ENCODE results near the gene TSPAN7. TPM values are rescaled to one million over a fixed set of nuclear protein-coding genes. Genes with fewer than 3 reads are reported as not detected.

TSPAN7 gene
- total RNA-seq, 1 experiment from 2014 or later: not detected

DNA sequence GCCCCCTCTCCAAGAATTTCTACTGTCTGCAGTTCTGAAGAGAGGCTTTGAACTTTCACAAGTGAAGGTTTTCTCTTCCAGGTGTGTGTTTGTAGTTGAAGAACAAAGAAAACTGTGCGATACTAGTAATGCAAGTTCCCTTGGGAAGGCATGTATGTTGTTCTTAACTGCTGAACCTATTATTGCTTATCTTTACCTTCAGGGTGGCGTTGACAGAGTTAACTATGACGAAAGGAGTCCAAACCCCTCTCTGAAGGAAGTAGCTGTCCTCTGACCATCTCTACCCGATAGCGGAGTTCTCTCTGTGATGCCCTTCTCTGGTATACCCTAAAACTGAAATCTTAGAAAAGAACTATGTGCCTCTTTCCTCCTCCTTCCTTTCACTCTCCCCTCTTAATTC, 79.9 kb downstream of the TSPAN7 start:
- H3K9me2 ChIP-seq (replicated peaks; ENCODE audit: low read length): no peaks in the 10 kb centered on the region
- TF ChIP-seq EZH2phosphoT487 (IDR thresholded peaks at IDR 0.05; ENCODE audit: borderline replicate concordance, low read length) (no peak), CTCF (conservative IDR thresholded peaks at IDR 0.05; ENCODE audit: low read depth, low read length) (no peak), EZH2 (IDR thresholded peaks at IDR 0.05; ENCODE audit: low read length, unreplicated experiment) (no peak)
- H3K4me3 ChIP-seq (ENCODE audit: low read length): no peak overlapping the region
- POLR2A ChIA-PET (ENCODE audit: unreplicated experiment): no interaction called here
- no peak overlapping the region for H3K4me2 ChIP-seq (ENCODE audit: low read length)
- no TSS peak for BruUV-seq (replicated peaks)
- CTCF ChIA-PET: no interaction called here
- no peak overlapping the region for H2AFZ ChIP-seq (ENCODE audit: low read length)
- DNase-seq (no peak), ATAC-seq (no peak)
- H3K9me3 ChIP-seq (ENCODE audit: low read length): no peaks in the 10 kb centered on the region
- no peak overlapping the region for H3K9ac ChIP-seq (ENCODE audit: low read length)
- no peak overlapping the region for H3K27ac ChIP-seq (ENCODE audit: low read length)
- H4K20me1 ChIP-seq (ENCODE audit: low read length): no peaks in the 10 kb centered on the region
- no peaks in the 10 kb centered on the region for H3K36me3 ChIP-seq (ENCODE audit: low read depth, low read length)
- no peaks in the 10 kb centered on the region for H3K4me1 ChIP-seq (ENCODE audit: insufficient read depth, low read length)
- H3K79me2 ChIP-seq (ENCODE audit: low read length): no peaks in the 10 kb centered on the region
- intact Hi-C loops (cut with micrococcal nuclease): no loop called here
- H3F3A ChIP-seq (ENCODE audit: low read length, unreplicated experiment): no peaks in the 10 kb centered on the region
- H3K27me3 ChIP-seq (ENCODE audit: low read length): peaks cover 48% of the 10 kb centered on the region

- TF ChIP-seq EZH2phosphoT487 (IDR thresholded peaks at IDR 0.05; ENCODE audit: borderline replicate concordance, low read length) (no peak), CTCF (conservative IDR thresholded peaks at IDR 0.05; ENCODE audit: low read depth, low read length) (no peak), EZH2 (IDR thresholded peaks at IDR 0.05; ENCODE audit: low read length, unreplicated experiment) (no peak)
- Histone ChIP-seq H3K79me2 (ENCODE audit: low read length) (no peaks in the 10 kb centered on the region), H2AFZ (ENCODE audit: low read length) (no peak overlapping the region), H4K20me1 (ENCODE audit: low read length) (no peaks in the 10 kb centered on the region), H3K27me3 (ENCODE audit: low read length) (peaks cover 55% of the 10 kb centered on the region), H3K36me3 (ENCODE audit: low read depth, low read length) (no peaks in the 10 kb centered on the region), H3K4me3 (ENCODE audit: low read length) (no peak overlapping the region), H3K9me2 (replicated peaks; ENCODE audit: low read length) (no peaks in the 10 kb centered on the region), H3K4me1 (ENCODE audit: insufficient read depth, low read length) (no peaks in the 10 kb centered on the region), H3K9me3 (ENCODE audit: low read length) (no peaks in the 10 kb centered on the region), H3K4me2 (ENCODE audit: low read length) (no peak overlapping the region), H3K27ac (ENCODE audit: low read length) (no peak overlapping the region), H3F3A (ENCODE audit: low read length, unreplicated experiment) (no peaks in the 10 kb centered on the region), H3K9ac (ENCODE audit: low read length) (no peak overlapping the region)
- intact Hi-C loops (cut with micrococcal nuclease): no loop called here
- no TSS peak for BruUV-seq (replicated peaks)
- no peak for ATAC-seq
- ChIA-PET POLR2A (ENCODE audit: unreplicated experiment) (no interaction called here), CTCF (no interaction called here)
- DNase-seq: no peak
Measured at GRCh38 chrX:38643903-38644302, 82.6 kb downstream of the TSPAN7 start.

- no peak overlapping the region for H3K4me2 ChIP-seq (ENCODE audit: low read length)
- no peaks in the 10 kb centered on the region for H4K20me1 ChIP-seq (ENCODE audit: low read length)
- DNase-seq: no peak
- no peaks in the 10 kb centered on the region for H3K9me3 ChIP-seq (ENCODE audit: low read length)
- ChIA-PET POLR2A (ENCODE audit: unreplicated experiment) (no interaction called here), CTCF (no interaction called here)
- H3K27me3 ChIP-seq (ENCODE audit: low read length): peaks cover 43% of the 10 kb centered on the region
- no peak for TF ChIP-seq EZH2 (IDR thresholded peaks at IDR 0.05; ENCODE audit: low read length, unreplicated experiment)
- no peak for TF ChIP-seq CTCF (conservative IDR thresholded peaks at IDR 0.05; ENCODE audit: low read depth, low read length)
- no peak for TF ChIP-seq EZH2phosphoT487 (IDR thresholded peaks at IDR 0.05; ENCODE audit: borderline replicate concordance, low read length)
- no peaks in the 10 kb centered on the region for H3K79me2 ChIP-seq (ENCODE audit: low read length)
- no peak for ATAC-seq
- H3K4me3 ChIP-seq (ENCODE audit: low read length): no peak overlapping the region
- H3K36me3 ChIP-seq (ENCODE audit: low read depth, low read length): no peaks in the 10 kb centered on the region
- BruUV-seq (replicated peaks): no TSS peak
- H3F3A ChIP-seq (ENCODE audit: low read length, unreplicated experiment): no peaks in the 10 kb centered on the region
- H3K9ac ChIP-seq (ENCODE audit: low read length): no peak overlapping the region
- H3K27ac ChIP-seq (ENCODE audit: low read length): no peak overlapping the region
- intact Hi-C loops (cut with micrococcal nuclease): no loop called here
- no peaks in the 10 kb centered on the region for H3K9me2 ChIP-seq (replicated peaks; ENCODE audit: low read length)
- H3K4me1 ChIP-seq (ENCODE audit: insufficient read depth, low read length): no peaks in the 10 kb centered on the region
- no peak overlapping the region for H2AFZ ChIP-seq (ENCODE audit: low read length)
Measured at GRCh38 chrX:38646129-38646528, 84.8 kb downstream of the TSPAN7 start.
